ENCODE data around the gene ZNF593OS. TPM values are rescaled to one million over a fixed set of nuclear protein-coding genes. Genes with fewer than 3 reads are reported as not detected.

ZNF593OS gene
- total RNA-seq, 1 experiment from 2014 or later = not detected

GRCh38 chr1:26213335-26213905 is 41.8 kb upstream of the ZNF593OS start:
- POLR2A ChIA-PET = no interaction called here
- H3K27ac ChIP-seq (ENCODE audit: low read depth, low read length) = no peak overlapping the region

More at GRCh38 chr1:26213335-26213905, 41.8 kb upstream of the ZNF593OS start:
- DNase-seq (ENCODE audit: low read depth, low spot score) = no peak
- Histone ChIP-seq H3K9me2 (ENCODE audit: insufficient read depth) (no peaks in the 10 kb centered on the region), H3K36me3 (ENCODE audit: control insufficient read depth in 1 of 2, insufficient read depth in 2 of 2, low read length in 2 of 2) (no peaks in the 10 kb centered on the region), H3K4me2 (ENCODE audit: low read length) (no peak overlapping the region), H3K79me2 (ENCODE audit: insufficient read depth, low read length) (no peaks in the 10 kb centered on the region), H3K9ac (ENCODE audit: low read length) (no peak overlapping the region), H3K27me3 (ENCODE audit: insufficient read depth, low read length) (no peaks in the 10 kb centered on the region), H3K9me3 (ENCODE audit: control insufficient read depth in 1 of 2, insufficient read depth in 1 of 2, low read depth in 1 of 2, low read length in 2 of 2) (no peaks in the 10 kb centered on the region), H4K20me1 (ENCODE audit: insufficient read depth) (no peaks in the 10 kb centered on the region), H2AFZ (ENCODE audit: low read depth, low read length, poor library complexity, severe bottlenecking) (no peak overlapping the region), H3K4me1 (ENCODE audit: control insufficient read depth in 1 of 2, insufficient read depth in 2 of 2, low read length in 2 of 2) (no peaks in the 10 kb centered on the region), H3K4me3 (replicated peaks in 1 of 2; ENCODE audit: low read depth in 1 of 2, low read length in 2 of 2) (no peak overlapping the region)
- no peak for ATAC-seq
- TF ChIP-seq ELF1 (IDR thresholded peaks at IDR 0.05; ENCODE audit: borderline replicate concordance, low read depth) (no peak), CEBPB (IDR thresholded peaks at IDR 0.05; ENCODE audit: low read depth) (no peak), ZNF274 (IDR thresholded peaks at IDR 0.05; ENCODE audit: low read depth, low read length) (no peak), ATF3 (IDR thresholded peaks at IDR 0.05) (no peak), CBX3 (IDR thresholded peaks at IDR 0.05; ENCODE audit: low read depth) (no peak), POLR2A (IDR thresholded peaks at IDR 0.05; ENCODE audit: borderline replicate concordance, extremely low read depth, insufficient read depth, insufficient read length) (no peak), RAD21 (IDR thresholded peaks at IDR 0.05; ENCODE audit: low read depth) (no peak), ZFX (IDR thresholded peaks at IDR 0.05) (no peak), EZH2 (IDR thresholded peaks at IDR 0.05) (no peak), SRF (IDR thresholded peaks at IDR 0.05; ENCODE audit: low read depth) (no peak)
- TF ChIP-seq, protein P1, sequence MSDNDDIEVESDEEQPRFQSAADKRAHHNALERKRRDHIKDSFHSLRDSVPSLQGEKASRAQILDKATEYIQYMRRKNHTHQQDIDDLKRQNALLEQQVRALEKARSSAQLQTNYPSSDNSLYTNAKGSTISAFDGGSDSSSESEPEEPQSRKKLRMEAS (IDR thresholded peaks at IDR 0.05) = no peak
- TF ChIP-seq, protein P2, sequence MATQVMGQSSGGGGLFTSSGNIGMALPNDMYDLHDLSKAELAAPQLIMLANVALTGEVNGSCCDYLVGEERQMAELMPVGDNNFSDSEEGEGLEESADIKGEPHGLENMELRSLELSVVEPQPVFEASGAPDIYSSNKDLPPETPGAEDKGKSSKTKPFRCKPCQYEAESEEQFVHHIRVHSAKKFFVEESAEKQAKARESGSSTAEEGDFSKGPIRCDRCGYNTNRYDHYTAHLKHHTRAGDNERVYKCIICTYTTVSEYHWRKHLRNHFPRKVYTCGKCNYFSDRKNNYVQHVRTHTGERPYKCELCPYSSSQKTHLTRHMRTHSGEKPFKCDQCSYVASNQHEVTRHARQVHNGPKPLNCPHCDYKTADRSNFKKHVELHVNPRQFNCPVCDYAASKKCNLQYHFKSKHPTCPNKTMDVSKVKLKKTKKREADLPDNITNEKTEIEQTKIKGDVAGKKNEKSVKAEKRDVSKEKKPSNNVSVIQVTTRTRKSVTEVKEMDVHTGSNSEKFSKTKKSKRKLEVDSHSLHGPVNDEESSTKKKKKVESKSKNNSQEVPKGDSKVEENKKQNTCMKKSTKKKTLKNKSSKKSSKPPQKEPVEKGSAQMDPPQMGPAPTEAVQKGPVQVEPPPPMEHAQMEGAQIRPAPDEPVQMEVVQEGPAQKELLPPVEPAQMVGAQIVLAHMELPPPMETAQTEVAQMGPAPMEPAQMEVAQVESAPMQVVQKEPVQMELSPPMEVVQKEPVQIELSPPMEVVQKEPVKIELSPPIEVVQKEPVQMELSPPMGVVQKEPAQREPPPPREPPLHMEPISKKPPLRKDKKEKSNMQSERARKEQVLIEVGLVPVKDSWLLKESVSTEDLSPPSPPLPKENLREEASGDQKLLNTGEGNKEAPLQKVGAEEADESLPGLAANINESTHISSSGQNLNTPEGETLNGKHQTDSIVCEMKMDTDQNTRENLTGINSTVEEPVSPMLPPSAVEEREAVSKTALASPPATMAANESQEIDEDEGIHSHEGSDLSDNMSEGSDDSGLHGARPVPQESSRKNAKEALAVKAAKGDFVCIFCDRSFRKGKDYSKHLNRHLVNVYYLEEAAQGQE (IDR thresholded peaks at IDR 0.05; ENCODE audit: low read depth) = no peak
- TF ChIP-seq, protein P3, sequence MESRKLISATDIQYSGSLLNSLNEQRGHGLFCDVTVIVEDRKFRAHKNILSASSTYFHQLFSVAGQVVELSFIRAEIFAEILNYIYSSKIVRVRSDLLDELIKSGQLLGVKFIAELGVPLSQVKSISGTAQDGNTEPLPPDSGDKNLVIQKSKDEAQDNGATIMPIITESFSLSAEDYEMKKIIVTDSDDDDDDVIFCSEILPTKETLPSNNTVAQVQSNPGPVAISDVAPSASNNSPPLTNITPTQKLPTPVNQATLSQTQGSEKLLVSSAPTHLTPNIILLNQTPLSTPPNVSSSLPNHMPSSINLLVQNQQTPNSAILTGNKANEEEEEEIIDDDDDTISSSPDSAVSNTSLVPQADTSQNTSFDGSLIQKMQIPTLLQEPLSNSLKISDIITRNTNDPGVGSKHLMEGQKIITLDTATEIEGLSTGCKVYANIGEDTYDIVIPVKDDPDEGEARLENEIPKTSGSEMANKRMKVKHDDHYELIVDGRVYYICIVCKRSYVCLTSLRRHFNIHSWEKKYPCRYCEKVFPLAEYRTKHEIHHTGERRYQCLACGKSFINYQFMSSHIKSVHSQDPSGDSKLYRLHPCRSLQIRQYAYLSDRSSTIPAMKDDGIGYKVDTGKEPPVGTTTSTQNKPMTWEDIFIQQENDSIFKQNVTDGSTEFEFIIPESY (IDR thresholded peaks at IDR 0.05; ENCODE audit: extremely low read depth, insufficient replicate concordance, low read length) = no peak
- TF ChIP-seq, protein P4, sequence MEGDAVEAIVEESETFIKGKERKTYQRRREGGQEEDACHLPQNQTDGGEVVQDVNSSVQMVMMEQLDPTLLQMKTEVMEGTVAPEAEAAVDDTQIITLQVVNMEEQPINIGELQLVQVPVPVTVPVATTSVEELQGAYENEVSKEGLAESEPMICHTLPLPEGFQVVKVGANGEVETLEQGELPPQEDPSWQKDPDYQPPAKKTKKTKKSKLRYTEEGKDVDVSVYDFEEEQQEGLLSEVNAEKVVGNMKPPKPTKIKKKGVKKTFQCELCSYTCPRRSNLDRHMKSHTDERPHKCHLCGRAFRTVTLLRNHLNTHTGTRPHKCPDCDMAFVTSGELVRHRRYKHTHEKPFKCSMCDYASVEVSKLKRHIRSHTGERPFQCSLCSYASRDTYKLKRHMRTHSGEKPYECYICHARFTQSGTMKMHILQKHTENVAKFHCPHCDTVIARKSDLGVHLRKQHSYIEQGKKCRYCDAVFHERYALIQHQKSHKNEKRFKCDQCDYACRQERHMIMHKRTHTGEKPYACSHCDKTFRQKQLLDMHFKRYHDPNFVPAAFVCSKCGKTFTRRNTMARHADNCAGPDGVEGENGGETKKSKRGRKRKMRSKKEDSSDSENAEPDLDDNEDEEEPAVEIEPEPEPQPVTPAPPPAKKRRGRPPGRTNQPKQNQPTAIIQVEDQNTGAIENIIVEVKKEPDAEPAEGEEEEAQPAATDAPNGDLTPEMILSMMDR (IDR thresholded peaks at IDR 0.05 in 2 of 3, conservative IDR thresholded peaks at IDR 0.05 in 1 of 3; ENCODE audit: borderline replicate concordance in 1 of 3, insufficient read depth in 1 of 3, low read depth in 2 of 3, low read length in 2 of 3) = no peak
- ChIA-PET CTCF (interaction anchor here (1.3 kb wide), 2 partner anchors 20 to 21 kb away, joined by 4 to 6 read pairs; partner anchors contain the start of gene CEP85), RAD21 (ENCODE audit: low non-redundant PET in 1 of 2, low total read pairs in 2 of 2, uncharacterized antibody in 2 of 2, unreplicated experiment in 2 of 2) (no interaction called here)
- intact Hi-C loops (cut with micrococcal nuclease) = no loop called here
- BruUV-seq (replicated peaks) = no TSS peak
